HFFc6 (cell line): ENCODE results near the gene FHOD3. TPM values are rescaled to one million over a fixed set of nuclear protein-coding genes. Genes with fewer than 3 reads are reported as not detected.

ENCODE experiments used
- DNase-seq: peaks from one replicate; pipeline ENCODE4 v3.0.0-alpha.2; 2018
- H3K27ac Mint-ChIP-seq: 2 replicates; pipeline ENCODE4 v1.8.0; 2020; ENCODE audit warnings: mild to moderate bottlenecking, mixed read lengths
- H3K27me3 Mint-ChIP-seq: 2 replicates; pipeline ENCODE4 v1.8.0; 2021; ENCODE audit warnings: mild to moderate bottlenecking, moderate library complexity, mixed read lengths; ENCODE audit not compliant: insufficient read depth
- H3K36me3 Mint-ChIP-seq: 2 replicates; pipeline ENCODE4 v1.8.0; 2021; ENCODE audit warnings: low read depth, mixed read lengths
- H3K4me1 Mint-ChIP-seq: 2 replicates; pipeline ENCODE4 v1.8.0; 2020; ENCODE audit warnings: low read depth, mixed read lengths
- H3K4me3 Mint-ChIP-seq: 2 replicates; pipeline ENCODE4 v1.8.0; 2020; ENCODE audit warnings: mild to moderate bottlenecking, moderate library complexity, mixed read lengths
- H3K9me3 Mint-ChIP-seq: 2 replicates; pipeline ENCODE4 v1.8.0; 2020; ENCODE audit warnings: mild to moderate bottlenecking, mixed read lengths
- total RNA-seq, 6 experiments: library from RNA; stranded (reverse); fragmentation: NEBNext Ultra II Directional; extraction: Animal tissue kit (Norgen Biotek cat#: 25700); gene quantifications; 2 replicates in 1 of 6; 3 replicates in 5 of 6; pipeline ENCODE4 v1.2.3, GENCODE V29; 2021
- TF ChIP-seq, protein P1 (sequence below): fragments of 200-600 bp; sonication (generic); IDR thresholded peaks from 2 replicates; pipeline ENCODE4 v1.5.0; 2021; ENCODE audit warnings: antibody characterized with exemption, mild to moderate bottlenecking

The FHOD3 gene
- total RNA-seq, 6 experiments from 2014 or later: 32.8 to 67.6 (median 61.4) TPM

DNA sequence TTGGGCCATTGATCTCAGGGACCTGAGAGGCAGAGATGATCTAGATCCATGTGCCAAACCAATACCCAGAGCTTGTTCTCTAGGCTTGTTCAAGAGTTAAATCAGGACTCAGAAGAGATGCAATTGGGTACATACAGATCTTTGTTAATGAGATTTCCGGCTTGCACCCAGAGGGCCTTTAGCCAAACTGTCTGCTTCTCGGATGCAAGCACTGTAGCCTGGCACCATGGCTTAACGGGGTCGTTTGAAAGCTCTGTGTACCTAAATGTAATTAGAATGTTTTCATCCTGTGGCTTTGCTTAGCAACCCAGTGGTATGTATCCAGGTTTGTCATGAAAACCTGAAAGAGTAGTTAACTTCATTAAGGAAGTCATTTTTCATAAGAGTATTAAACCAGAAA lies 437.1 kb downstream of the FHOD3 start:
- Mint-ChIP-seq H3K36me3 (peaks cover 38% of the 10 kb centered on the region), H3K9me3 (no peaks in the 10 kb centered on the region), H3K4me3 (no peak overlapping the region), H3K27me3 (peaks cover 2% of the 10 kb centered on the region), H3K4me1 (peaks cover 6% of the 10 kb centered on the region), H3K27ac (no peak overlapping the region; the same call in 1 of the 2 replicates)
- DNase-seq: no peak
- TF ChIP-seq, protein P1, sequence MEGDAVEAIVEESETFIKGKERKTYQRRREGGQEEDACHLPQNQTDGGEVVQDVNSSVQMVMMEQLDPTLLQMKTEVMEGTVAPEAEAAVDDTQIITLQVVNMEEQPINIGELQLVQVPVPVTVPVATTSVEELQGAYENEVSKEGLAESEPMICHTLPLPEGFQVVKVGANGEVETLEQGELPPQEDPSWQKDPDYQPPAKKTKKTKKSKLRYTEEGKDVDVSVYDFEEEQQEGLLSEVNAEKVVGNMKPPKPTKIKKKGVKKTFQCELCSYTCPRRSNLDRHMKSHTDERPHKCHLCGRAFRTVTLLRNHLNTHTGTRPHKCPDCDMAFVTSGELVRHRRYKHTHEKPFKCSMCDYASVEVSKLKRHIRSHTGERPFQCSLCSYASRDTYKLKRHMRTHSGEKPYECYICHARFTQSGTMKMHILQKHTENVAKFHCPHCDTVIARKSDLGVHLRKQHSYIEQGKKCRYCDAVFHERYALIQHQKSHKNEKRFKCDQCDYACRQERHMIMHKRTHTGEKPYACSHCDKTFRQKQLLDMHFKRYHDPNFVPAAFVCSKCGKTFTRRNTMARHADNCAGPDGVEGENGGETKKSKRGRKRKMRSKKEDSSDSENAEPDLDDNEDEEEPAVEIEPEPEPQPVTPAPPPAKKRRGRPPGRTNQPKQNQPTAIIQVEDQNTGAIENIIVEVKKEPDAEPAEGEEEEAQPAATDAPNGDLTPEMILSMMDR: no peak

DNA sequence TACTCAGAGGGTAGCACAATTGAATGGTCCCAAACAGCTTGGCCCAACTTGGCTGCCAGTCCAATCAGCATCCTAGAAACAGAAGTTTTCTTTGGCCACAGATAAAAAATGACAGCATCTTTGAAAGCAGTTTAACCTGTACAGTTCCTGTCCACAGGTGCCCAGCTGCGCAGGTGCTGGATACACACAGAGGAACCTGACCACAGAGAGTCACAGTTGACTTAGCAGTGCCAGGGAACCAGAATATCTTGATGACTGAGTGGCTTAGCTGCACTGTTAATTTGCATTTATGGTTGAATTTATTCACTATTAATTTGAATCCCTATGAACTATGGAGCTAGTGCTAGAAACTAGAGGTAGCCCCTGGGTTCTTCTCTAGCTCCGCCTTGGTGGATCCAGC lies 437.6 kb downstream of the FHOD3 start:
- Mint-ChIP-seq H3K4me1 (peaks cover 6% of the 10 kb centered on the region), H3K9me3 (no peaks in the 10 kb centered on the region), H3K4me3 (no peak overlapping the region), H3K36me3 (peaks cover 38% of the 10 kb centered on the region), H3K27ac (no peak overlapping the region), H3K27me3 (peaks cover 2% of the 10 kb centered on the region)
- TF ChIP-seq, protein P1: no peak
- no peak for DNase-seq

DNA sequence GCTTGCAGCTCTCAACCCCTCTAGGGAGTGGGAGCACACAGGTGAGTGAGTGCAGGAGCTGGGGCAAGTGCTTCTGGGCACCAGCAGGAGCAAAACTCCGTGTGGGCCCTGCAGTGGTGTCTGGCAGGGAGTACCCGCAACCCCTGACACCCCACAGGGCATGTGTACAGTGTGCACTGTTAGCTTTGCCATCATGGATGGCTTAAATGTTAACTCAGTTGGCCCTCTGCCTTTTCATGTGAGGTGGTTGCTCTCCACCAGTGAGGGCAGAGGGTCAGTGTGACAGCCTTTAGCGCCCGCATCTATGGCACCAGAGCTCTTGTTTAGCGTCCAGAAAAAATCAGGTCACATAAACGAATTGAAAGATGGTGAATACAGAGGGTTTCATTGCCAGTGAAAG lies 438.6 kb downstream of the FHOD3 start:
- H3K9me3 Mint-ChIP-seq: no peaks in the 10 kb centered on the region
- DNase-seq: no peak
- H3K4me3 Mint-ChIP-seq: no peak overlapping the region
- H3K27ac Mint-ChIP-seq: no peak overlapping the region
- TF ChIP-seq, protein P1: no peak
- peaks cover 38% of the 10 kb centered on the region for H3K36me3 Mint-ChIP-seq
- H3K4me1 Mint-ChIP-seq: peaks cover 6% of the 10 kb centered on the region
- H3K27me3 Mint-ChIP-seq: peaks cover 2% of the 10 kb centered on the region

DNA sequence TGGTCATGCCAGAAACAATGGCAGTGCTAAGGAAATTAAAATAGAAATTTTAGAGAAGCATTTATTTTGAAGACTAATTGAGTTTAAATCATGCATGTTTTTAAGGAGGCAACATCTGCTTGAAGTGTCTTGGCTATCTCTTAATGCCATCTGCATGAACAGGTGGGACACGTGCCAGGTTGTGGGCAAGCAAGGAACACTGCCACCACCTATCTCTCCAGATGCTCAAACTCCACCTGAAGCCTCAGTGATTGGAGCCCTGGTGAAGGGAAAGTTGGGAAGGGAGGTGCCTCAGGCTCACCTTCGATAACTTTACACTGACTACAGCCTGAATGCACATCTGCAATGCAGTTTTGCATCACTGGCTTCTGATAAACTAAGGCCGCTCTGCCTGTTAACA lies 439.8 kb downstream of the FHOD3 start:
- peaks cover 39% of the 10 kb centered on the region for H3K36me3 Mint-ChIP-seq
- H3K4me3 Mint-ChIP-seq: no peak overlapping the region
- TF ChIP-seq, protein P1: no peak
- no peak overlapping the region for H3K27ac Mint-ChIP-seq
- H3K9me3 Mint-ChIP-seq: no peaks in the 10 kb centered on the region
- H3K27me3 Mint-ChIP-seq: peaks cover 2% of the 10 kb centered on the region; the same call in 1 of the 2 replicates
- DNase-seq: no peak
- H3K4me1 Mint-ChIP-seq: peaks cover 6% of the 10 kb centered on the region

DNA sequence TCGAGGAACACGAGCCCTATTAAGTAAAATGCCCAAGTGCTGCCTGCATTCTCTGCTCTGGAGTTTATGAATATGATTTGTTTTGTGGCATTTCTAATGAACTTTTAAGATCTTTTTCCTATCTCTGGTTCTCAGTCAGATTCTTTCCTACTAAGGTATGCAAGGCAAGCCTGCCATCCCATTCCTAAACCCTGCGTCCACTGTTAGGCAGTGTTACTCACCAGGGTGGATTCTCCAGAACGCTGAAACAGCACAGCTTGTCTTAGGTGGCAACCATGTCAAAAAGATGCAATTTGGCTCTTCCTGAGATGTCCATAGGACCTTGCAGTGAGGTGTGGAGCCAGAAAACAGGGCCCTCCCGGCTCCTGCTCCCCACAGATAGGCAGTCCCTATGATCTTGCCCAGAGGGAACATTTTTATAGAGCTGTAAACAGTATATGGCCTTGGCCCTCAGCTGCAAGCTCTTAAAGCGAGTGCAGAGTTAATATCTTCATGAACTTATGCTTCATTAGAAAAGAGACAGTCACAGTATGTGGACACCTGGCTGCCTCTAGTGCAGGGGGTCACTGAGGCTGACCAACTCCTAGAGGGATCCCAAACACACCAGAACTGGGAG lies 446.9 kb downstream of the FHOD3 start:
- Mint-ChIP-seq H3K27ac (peak overlapping the region; percentile 92), H3K36me3 (peaks cover 59% of the 10 kb centered on the region), H3K4me1 (peaks cover 19% of the 10 kb centered on the region), H3K9me3 (no peaks in the 10 kb centered on the region), H3K27me3 (peaks cover 3% of the 10 kb centered on the region), H3K4me3 (no peak overlapping the region)
- peak; percentile 62 for DNase-seq
- TF ChIP-seq, protein P1: no peak
